ENCODE measurements around the gene CC2D2B. TPM values are rescaled to one million over a fixed set of nuclear protein-coding genes. Genes with fewer than 3 reads are reported as not detected.
"Not testable (repeated sequence)": the region's sequence is repeated elsewhere in the genome, so short reads cannot be mapped to it uniquely, and the experiment has no call there.

The CC2D2B gene
- total RNA-seq = 0.45 and 0.64 TPM in 2 replicates

- intact Hi-C loops (cut with micrococcal nuclease) = loop anchor here (1.0 to 10.0 kb wide), 8 partner anchors 42 to 927 kb away; partner anchors contain the start of genes CCNJ, LCOR and ZNF518A
Observed at GRCh38 chr10:95907456-95908253, at the start of gene CC2D2B. Gene CC2D2B (plus strand): TSS chr10:95907975. CDS start chr10:95911324, 3,349 bp downstream.

- intact Hi-C loops (cut with micrococcal nuclease) = no loop called here
Observed at GRCh38 chr10:95860166-95860940, 47.4 kb upstream of the CC2D2B start.

GRCh38 chr10:95861386-95861785 is 46.4 kb upstream of the CC2D2B start:
- intact Hi-C loops (cut with micrococcal nuclease) = no loop called here

- intact Hi-C loops (cut with micrococcal nuclease) = loop anchor here (1.0 to 2.0 kb wide), 4 partner anchors 24 to 434 kb away; partner anchors contain the start of gene CC2D2B
Observed at GRCh38 chr10:95864906-95865813, 42.6 kb upstream of the CC2D2B start.

- intact Hi-C loops (cut with micrococcal nuclease) = loop anchor here (1.0 to 2.0 kb wide), 4 partner anchors 25 to 435 kb away; partner anchors contain the start of gene CC2D2B
Observed at GRCh38 chr10:95865814-95866466, 41.8 kb upstream of the CC2D2B start.

- intact Hi-C loops (cut with micrococcal nuclease) = no loop called here
Observed at GRCh38 chr10:95866467-95866842, 41.3 kb upstream of the CC2D2B start.

- intact Hi-C loops (cut with micrococcal nuclease) = no loop called here
Observed at GRCh38 chr10:95867866-95868265, 39.9 kb upstream of the CC2D2B start.

- intact Hi-C loops (cut with micrococcal nuclease) = no loop called here
Observed at GRCh38 chr10:95872158-95872711, 35.5 kb upstream of the CC2D2B start.

GRCh38 chr10:95873139-95873538 is 34.6 kb upstream of the CC2D2B start:
- intact Hi-C loops (cut with micrococcal nuclease) = no loop called here

- intact Hi-C loops (cut with micrococcal nuclease) = no loop called here
Observed at GRCh38 chr10:95873651-95874050, 34.1 kb upstream of the CC2D2B start.

- intact Hi-C loops (cut with micrococcal nuclease) = not testable (repeated sequence)
Observed at GRCh38 chr10:95874783-95875182, 33.0 kb upstream of the CC2D2B start.

GRCh38 chr10:95876756-95877155 is 31.0 kb upstream of the CC2D2B start:
- intact Hi-C loops (cut with micrococcal nuclease) = no loop called here

GRCh38 chr10:95877881-95878280 is 29.9 kb upstream of the CC2D2B start:
- intact Hi-C loops (cut with micrococcal nuclease) = no loop called here

- intact Hi-C loops (cut with micrococcal nuclease) = no loop called here
Observed at GRCh38 chr10:95880704-95881103, 27.1 kb upstream of the CC2D2B start.

GRCh38 chr10:95881316-95881715 is 26.5 kb upstream of the CC2D2B start:
- intact Hi-C loops (cut with micrococcal nuclease) = no loop called here

GRCh38 chr10:95889830-95890229 is 17.9 kb upstream of the CC2D2B start:
- intact Hi-C loops (cut with micrococcal nuclease) = no loop called here

GRCh38 chr10:95896071-95896850 is 11.5 kb upstream of the CC2D2B start:
- intact Hi-C loops (cut with micrococcal nuclease) = no loop called here

GRCh38 chr10:95905897-95906580 is 1.7 kb upstream of the CC2D2B start:
- intact Hi-C loops (cut with micrococcal nuclease) = loop anchor here (5.0 to 10.0 kb wide), 3 partner anchors 136 to 929 kb away; partner anchors contain the start of genes CCNJ and LCOR

All from T-helper 2 cell treated with Interferon-gamma antibody and Interleukin-4, amounts not matched to agents 100 ng/mL and 5 ng/mL, for 36 hours (primary cell).